ENCODE results near the gene GAS7. TPM values are rescaled to one million over a fixed set of nuclear protein-coding genes. Genes with fewer than 3 reads are reported as not detected.

Gene GAS7
- total RNA-seq, 1 donor from 2014 or later = 39.8 TPM

DNA sequence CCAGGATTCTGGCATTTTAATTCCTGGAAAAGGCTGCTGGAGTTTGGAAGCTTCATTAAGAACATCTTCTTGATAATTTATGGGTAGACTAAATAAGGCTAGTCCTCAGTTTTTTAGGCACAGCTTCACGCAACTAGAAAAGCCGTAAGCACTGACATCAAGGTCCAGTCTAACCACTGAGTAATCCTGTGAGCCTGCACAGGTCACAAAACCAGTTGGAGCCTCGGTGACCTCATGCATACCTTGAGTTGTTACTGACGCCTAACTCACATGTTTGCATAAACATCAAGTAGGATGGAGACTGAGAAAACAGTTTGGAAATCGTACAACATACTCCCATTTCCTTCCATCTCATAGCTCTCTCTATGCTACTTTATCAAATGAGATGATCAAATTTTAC lies 229.5 kb downstream of the GAS7 start:
- TF ChIP-seq, protein P1, sequence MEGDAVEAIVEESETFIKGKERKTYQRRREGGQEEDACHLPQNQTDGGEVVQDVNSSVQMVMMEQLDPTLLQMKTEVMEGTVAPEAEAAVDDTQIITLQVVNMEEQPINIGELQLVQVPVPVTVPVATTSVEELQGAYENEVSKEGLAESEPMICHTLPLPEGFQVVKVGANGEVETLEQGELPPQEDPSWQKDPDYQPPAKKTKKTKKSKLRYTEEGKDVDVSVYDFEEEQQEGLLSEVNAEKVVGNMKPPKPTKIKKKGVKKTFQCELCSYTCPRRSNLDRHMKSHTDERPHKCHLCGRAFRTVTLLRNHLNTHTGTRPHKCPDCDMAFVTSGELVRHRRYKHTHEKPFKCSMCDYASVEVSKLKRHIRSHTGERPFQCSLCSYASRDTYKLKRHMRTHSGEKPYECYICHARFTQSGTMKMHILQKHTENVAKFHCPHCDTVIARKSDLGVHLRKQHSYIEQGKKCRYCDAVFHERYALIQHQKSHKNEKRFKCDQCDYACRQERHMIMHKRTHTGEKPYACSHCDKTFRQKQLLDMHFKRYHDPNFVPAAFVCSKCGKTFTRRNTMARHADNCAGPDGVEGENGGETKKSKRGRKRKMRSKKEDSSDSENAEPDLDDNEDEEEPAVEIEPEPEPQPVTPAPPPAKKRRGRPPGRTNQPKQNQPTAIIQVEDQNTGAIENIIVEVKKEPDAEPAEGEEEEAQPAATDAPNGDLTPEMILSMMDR (IDR thresholded peaks at IDR 0.05) = no peak
- H3K36me3 Mint-ChIP-seq (ENCODE audit: low read depth) = no peaks in the 10 kb centered on the region
- H3K9me3 Mint-ChIP-seq = no peaks in the 10 kb centered on the region
- ATAC-seq (ENCODE audit: low read depth) (no peak), DNase-seq (no peak)
- H3K4me1 Mint-ChIP-seq = peaks cover 4% of the 10 kb centered on the region
- ChIA-PET POLR2A (no interaction called here), CTCF (no interaction called here)
- H3K27me3 Mint-ChIP-seq = no peaks in the 10 kb centered on the region
- intact Hi-C loops (cut with micrococcal nuclease) = loop anchor here (5.0 to 10.0 kb wide), 3 partner anchors 148 to 356 kb away; no protein-coding TSS in a partner anchor
- no peak overlapping the region for H3K4me3 Mint-ChIP-seq
- no peak overlapping the region for H3K27ac Mint-ChIP-seq

DNA sequence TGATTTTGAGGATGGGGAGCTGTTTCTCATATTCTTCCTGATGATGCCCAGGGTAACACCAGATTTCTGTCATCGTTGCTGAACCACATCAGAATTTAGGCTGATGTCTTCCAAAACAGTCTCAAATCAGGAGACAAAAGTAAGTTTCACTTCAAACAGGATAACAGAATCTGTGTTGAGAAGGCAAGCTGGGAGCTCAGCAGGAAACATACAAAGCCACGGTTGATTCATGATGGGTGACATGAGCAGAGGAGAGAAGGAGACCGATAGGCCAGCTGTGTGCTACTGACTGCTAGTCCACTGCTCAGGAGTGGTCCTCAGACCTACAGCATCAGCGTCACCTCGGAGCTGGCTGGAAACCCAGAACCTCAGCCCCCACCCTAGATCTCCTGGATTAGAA lies 230.4 kb downstream of the GAS7 start:
- ChIA-PET POLR2A (no interaction called here), CTCF (interaction anchor here (0.7 to 1.8 kb wide), 4 partner anchors 13 to 261 kb away, joined by 3 to 4 read pairs (median 4); partner anchors contain the start of gene GAS7)
- Mint-ChIP-seq H3K27ac (no peak overlapping the region), H3K36me3 (ENCODE audit: low read depth) (no peaks in the 10 kb centered on the region), H3K27me3 (no peaks in the 10 kb centered on the region), H3K4me1 (peaks cover 4% of the 10 kb centered on the region), H3K4me3 (no peak overlapping the region), H3K9me3 (no peaks in the 10 kb centered on the region)
- ATAC-seq (ENCODE audit: low read depth) = no peak
- TF ChIP-seq, protein P1 (IDR thresholded peaks at IDR 0.05) = no peak
- intact Hi-C loops (cut with micrococcal nuclease) = loop anchor here (5.0 to 10.0 kb wide), 3 partner anchors 149 to 357 kb away; no protein-coding TSS in a partner anchor
- DNase-seq = no peak

DNA sequence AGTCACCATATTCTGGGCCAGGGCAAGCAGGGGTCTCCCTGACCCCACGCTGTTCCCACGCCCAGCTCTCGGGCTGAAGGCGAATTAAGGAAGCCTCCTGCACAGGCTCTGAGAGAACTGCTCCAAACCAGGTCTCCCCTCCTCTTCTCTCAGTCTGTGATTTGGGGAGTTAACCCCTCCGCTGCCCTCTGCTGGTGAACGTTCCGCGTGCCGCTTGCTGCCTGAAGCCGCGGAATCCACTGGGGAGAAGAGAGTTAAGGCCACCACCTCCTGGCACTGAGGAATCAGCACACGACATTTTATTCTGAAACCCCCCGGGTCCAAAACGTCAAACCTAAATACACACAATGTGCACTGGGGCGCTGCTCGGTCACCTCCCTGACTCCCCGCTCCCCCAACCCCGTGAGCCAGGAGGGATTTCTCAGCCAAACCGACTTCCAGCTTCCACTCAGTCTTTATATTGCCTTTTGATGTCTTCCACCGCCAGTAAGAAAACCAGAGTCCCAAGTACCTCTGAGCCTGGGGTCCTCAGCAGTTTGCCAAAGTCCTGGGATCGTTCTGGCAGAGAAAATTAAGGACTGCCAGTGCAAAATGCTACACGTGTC lies 238.9 kb downstream of the GAS7 start:
- intact Hi-C loops (cut with micrococcal nuclease) = no loop called here
- POLR2A ChIA-PET = interaction anchor here (0.6 kb wide), 1 partner anchor 144 kb away, joined by 4 read pairs; no protein-coding TSS in a partner anchor
- CTCF ChIA-PET = no interaction called here
- H3K27ac Mint-ChIP-seq = no peak overlapping the region
- no peaks in the 10 kb centered on the region for H3K9me3 Mint-ChIP-seq
- TF ChIP-seq, protein P1 (IDR thresholded peaks at IDR 0.05) = no peak
- H3K4me3 Mint-ChIP-seq = no peak overlapping the region
- H3K27me3 Mint-ChIP-seq = peaks cover 7% of the 10 kb centered on the region
- no peaks in the 10 kb centered on the region for H3K4me1 Mint-ChIP-seq
- ATAC-seq (ENCODE audit: low read depth) (no peak), DNase-seq (no peak)
- H3K36me3 Mint-ChIP-seq (ENCODE audit: low read depth) = no peaks in the 10 kb centered on the region

DNA sequence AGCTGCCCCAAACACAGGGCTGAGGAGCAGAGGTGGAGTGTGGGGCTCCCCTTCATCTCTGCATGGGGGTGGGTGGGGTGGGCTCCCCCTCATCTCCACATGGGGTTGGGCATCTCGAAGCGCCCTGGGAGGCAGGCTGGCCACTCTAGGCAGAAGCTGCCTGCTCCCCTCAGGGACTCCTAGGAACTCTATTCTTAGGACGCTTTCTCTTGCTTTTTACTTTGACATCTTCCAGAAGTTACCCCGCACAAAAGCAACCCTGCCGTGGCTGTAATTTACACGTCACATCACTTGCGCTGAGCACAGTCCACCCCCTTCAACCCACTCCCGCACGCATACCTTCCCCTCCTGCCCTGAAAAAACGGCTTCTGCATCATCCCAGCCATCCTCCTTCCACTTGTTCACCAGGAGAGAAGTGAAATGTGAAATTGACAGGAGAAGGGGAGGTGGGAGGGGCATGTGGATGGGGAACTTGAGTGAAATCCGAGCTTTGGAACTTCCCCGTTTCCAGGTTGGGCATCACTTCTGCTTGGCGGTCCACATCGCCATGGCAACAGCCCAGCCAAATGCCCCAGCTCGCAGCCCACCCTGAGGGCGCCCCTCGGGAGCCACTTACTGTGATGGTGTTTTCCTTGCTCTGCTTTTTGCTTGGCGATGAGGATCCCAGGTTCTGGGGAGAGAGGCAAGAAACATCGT lies 239.7 kb downstream of the GAS7 start:
- Mint-ChIP-seq H3K4me1 (no peaks in the 10 kb centered on the region), H3K27ac (no peak overlapping the region), H3K36me3 (ENCODE audit: low read depth) (no peaks in the 10 kb centered on the region), H3K27me3 (peaks cover 7% of the 10 kb centered on the region), H3K9me3 (no peaks in the 10 kb centered on the region), H3K4me3 (no peak overlapping the region)
- TF ChIP-seq, protein P1 (IDR thresholded peaks at IDR 0.05) = no peak
- DNase-seq (no peak), ATAC-seq (ENCODE audit: low read depth) (no peak)
- POLR2A ChIA-PET = interaction anchor here (0.6 kb wide), 1 partner anchor 145 kb away, joined by 4 read pairs; no protein-coding TSS in a partner anchor
- CTCF ChIA-PET = interaction anchor here (1.2 kb wide), 1 partner anchor 10 kb away, joined by 3 read pairs; no protein-coding TSS in a partner anchor
- intact Hi-C loops (cut with micrococcal nuclease) = no loop called here

DNA sequence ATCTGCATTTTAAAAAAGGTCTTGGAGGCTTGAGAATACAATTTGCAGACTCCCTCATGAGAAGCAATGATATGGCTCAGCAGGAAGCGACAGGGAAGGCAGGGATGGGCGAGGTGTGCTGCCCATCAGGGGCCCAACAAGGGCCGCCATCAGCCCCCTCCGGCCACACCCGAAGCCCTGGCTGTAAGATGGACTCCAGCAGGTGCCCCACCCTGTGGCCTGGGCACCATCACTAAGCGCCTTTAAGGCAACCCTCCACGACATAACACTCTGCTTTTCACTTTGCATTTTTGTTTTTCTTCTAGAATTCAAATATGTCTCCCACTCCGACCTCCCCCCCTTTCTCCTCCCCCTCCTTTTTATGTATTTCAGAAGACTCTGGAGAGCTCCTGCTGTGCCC lies 241.2 kb downstream of the GAS7 start:
- ChIA-PET POLR2A (no interaction called here), CTCF (interaction anchor here (0.6 to 1.2 kb wide), 2 partner anchors 9 to 41 kb away, joined by 3 to 5 read pairs; no protein-coding TSS in a partner anchor)
- Mint-ChIP-seq H3K9me3 (no peaks in the 10 kb centered on the region), H3K27me3 (peaks cover 7% of the 10 kb centered on the region), H3K36me3 (ENCODE audit: low read depth) (no peaks in the 10 kb centered on the region), H3K4me3 (no peak overlapping the region), H3K27ac (no peak overlapping the region), H3K4me1 (no peaks in the 10 kb centered on the region)
- TF ChIP-seq, protein P1 (IDR thresholded peaks at IDR 0.05) = no peak
- intact Hi-C loops (cut with micrococcal nuclease) = no loop called here
- DNase-seq (no peak), ATAC-seq (ENCODE audit: low read depth) (no peak)
